A673 (cell line): ENCODE results near the gene ASIC2.

Experiments used
- CTCF ChIP-seq: fragments of 300-800, 200-600 bp; sonication (generic); conservative IDR thresholded peaks from 2 replicates; pipeline ENCODE4 v1.5.1; 2017; ENCODE audit warnings: low read depth, mild to moderate bottlenecking, antibody characterized with exemption, low read length, moderate library complexity, mixed read lengths
- EZH2 ChIP-seq: fragments of 200-600 bp; sonication (generic); IDR thresholded peaks from 2 replicates; pipeline ENCODE4 v1.6.1; 2017; ENCODE audit warnings: borderline replicate concordance, low read depth, mild to moderate bottlenecking, mixed read lengths, antibody characterized with exemption, low read length; ENCODE audit not compliant: poor library complexity, severe bottlenecking

GRCh38 chr17:33050611-33051140 lies 242.4 kb downstream of the ASIC2 start:
- no peak for TF ChIP-seq EZH2
- TF ChIP-seq CTCF, result no peak
